Retinal pigment epithelial cell (primary cell): ENCODE measurements around the gene RGL4.

Source experiments
- DNase-seq: peaks from one replicate; pipeline ENCODE4 v3.0.0-alpha.2; 2010; ENCODE audit warnings: low read depth
- H3K4me3 ChIP-seq: 2 replicates; pipeline ENCODE4 v1.5.1; 2011; ENCODE audit warnings: mild to moderate bottlenecking, low read length, control low read depth, moderate library complexity
- TF ChIP-seq, protein P1 (sequence below): conservative IDR thresholded peaks from 2 replicates; pipeline ENCODE4 v1.5.1; 2011; ENCODE audit warnings: low read depth, low read length, control low read depth, inconsistent platforms

The RGL4 gene

GRCh38 chr22:23704829-23705228, 14.0 kb downstream of the RGL4 start:
- H3K4me3 ChIP-seq, result no peak overlapping the region
- TF ChIP-seq, protein P1, sequence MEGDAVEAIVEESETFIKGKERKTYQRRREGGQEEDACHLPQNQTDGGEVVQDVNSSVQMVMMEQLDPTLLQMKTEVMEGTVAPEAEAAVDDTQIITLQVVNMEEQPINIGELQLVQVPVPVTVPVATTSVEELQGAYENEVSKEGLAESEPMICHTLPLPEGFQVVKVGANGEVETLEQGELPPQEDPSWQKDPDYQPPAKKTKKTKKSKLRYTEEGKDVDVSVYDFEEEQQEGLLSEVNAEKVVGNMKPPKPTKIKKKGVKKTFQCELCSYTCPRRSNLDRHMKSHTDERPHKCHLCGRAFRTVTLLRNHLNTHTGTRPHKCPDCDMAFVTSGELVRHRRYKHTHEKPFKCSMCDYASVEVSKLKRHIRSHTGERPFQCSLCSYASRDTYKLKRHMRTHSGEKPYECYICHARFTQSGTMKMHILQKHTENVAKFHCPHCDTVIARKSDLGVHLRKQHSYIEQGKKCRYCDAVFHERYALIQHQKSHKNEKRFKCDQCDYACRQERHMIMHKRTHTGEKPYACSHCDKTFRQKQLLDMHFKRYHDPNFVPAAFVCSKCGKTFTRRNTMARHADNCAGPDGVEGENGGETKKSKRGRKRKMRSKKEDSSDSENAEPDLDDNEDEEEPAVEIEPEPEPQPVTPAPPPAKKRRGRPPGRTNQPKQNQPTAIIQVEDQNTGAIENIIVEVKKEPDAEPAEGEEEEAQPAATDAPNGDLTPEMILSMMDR, result no peak
- DNase-seq, result no peak

GRCh38 chr22:23705358-23705757, 14.5 kb downstream of the RGL4 start:
- TF ChIP-seq, protein P1, result no peak
- H3K4me3 ChIP-seq, result no peak overlapping the region
- DNase-seq, result no peak

GRCh38 chr22:23708270-23708669, 17.5 kb downstream of the RGL4 start:
- no peak for DNase-seq
- TF ChIP-seq, protein P1, result no peak

GRCh38 chr22:23709107-23709506, 18.3 kb downstream of the RGL4 start:
- DNase-seq, result no peak
- H3K4me3 ChIP-seq, result no peak overlapping the region
- TF ChIP-seq, protein P1, result no peak

More at GRCh38 chr22:23708270-23708669, 17.5 kb downstream of the RGL4 start:
- no peak overlapping the region for H3K4me3 ChIP-seq

GRCh38 chr22:23712256-23712655, 21.4 kb downstream of the RGL4 start:
- no peak overlapping the region for H3K4me3 ChIP-seq
- DNase-seq, result no peak
- TF ChIP-seq, protein P1, result no peak

- no peak overlapping the region for H3K4me3 ChIP-seq
- TF ChIP-seq, protein P1, result no peak
- DNase-seq, result no peak
Measured at GRCh38 chr22:23713696-23714595, 23.1 kb downstream of the RGL4 start.
